Neuronal stem cell (in vitro differentiated cells): ENCODE data around the gene REC8. TPM values are rescaled to one million over a fixed set of nuclear protein-coding genes. Genes with fewer than 3 reads are reported as not detected.
A peak's percentile ranks its signal among the peaks of the same experiment; 100 is the strongest.

Experiments used
- DNase-seq: peaks from one replicate; pipeline ENCODE4 v3.0.0-alpha.2; 2013; ENCODE audit warnings: low spot score
- H2AFZ ChIP-seq: one replicate; pipeline ENCODE4 v1.6.1; 2013; ENCODE audit warnings: mild to moderate bottlenecking, low read length, inconsistent platforms
- H2AK5ac ChIP-seq: 2 replicates; pipeline ENCODE4 v1.6.1; 2013; ENCODE audit warnings: low read depth, mild to moderate bottlenecking, inconsistent platforms, low read length, moderate library complexity, mixed read lengths
- H2BK120ac ChIP-seq: 2 replicates; pipeline ENCODE4 v1.6.1; 2013; ENCODE audit warnings: low read depth, mild to moderate bottlenecking, inconsistent platforms, low read length, moderate library complexity, mixed read lengths
- H2BK12ac ChIP-seq: one replicate; pipeline ENCODE4 v1.6.1; 2013; ENCODE audit warnings: low read length, inconsistent platforms
- H2BK15ac ChIP-seq: 2 replicates; pipeline ENCODE4 v1.6.1; 2013; ENCODE audit warnings: mild to moderate bottlenecking, low read length, inconsistent platforms, mixed read lengths
- H2BK5ac ChIP-seq: one replicate; pipeline ENCODE4 v1.6.1; 2013; ENCODE audit warnings: inconsistent platforms, mild to moderate bottlenecking, low read length, moderate library complexity
- H3K14ac ChIP-seq: one replicate; pipeline ENCODE4 v1.6.1; 2013; ENCODE audit warnings: low read length, inconsistent platforms
- H3K18ac ChIP-seq: 2 replicates; pipeline ENCODE4 v1.6.1; 2013; ENCODE audit warnings: low read length, inconsistent platforms
- H3K23ac ChIP-seq: 2 replicates; pipeline ENCODE4 v1.6.1; 2013; ENCODE audit warnings: low read depth, mild to moderate bottlenecking, mixed read lengths, low read length, inconsistent platforms; ENCODE audit not compliant: poor library complexity
- H3K27ac ChIP-seq: replicated peaks from 3 replicates; pipeline ENCODE4 v1.5.1; 2013; ENCODE audit warnings: low read length, inconsistent platforms
- H3K27me3 ChIP-seq, 3 experiments: 2 replicates each; pipeline ENCODE4 v1.6.1; 2013; ENCODE audit warnings: low read length in 3 of 3, mild to moderate bottlenecking in 2 of 3, inconsistent platforms in 1 of 3, low read depth in 1 of 3, mixed read lengths in 1 of 3, moderate library complexity in 1 of 3; ENCODE audit not compliant: control insufficient read depth in 3 of 3, insufficient read depth in 3 of 3
- H3K36me3 ChIP-seq, 2 donors: replicated peaks in 1 of 2; 2 replicates each; pipeline ENCODE4 v1.6.1; 2013; ENCODE audit warnings: low read length in 2 of 2; ENCODE audit not compliant: control insufficient read depth in 2 of 2, insufficient read depth in 2 of 2
- H3K4ac ChIP-seq: 2 replicates; pipeline ENCODE4 v1.6.1; 2013; ENCODE audit warnings: inconsistent platforms, mild to moderate bottlenecking, low read length, moderate library complexity
- H3K4me1 ChIP-seq, 2 donors: 1 replicate in 1 of 2; 2 replicates in 1 of 2; pipeline ENCODE4 v1.6.1; 2013; ENCODE audit warnings: low read length in 2 of 2, low read depth in 1 of 2; ENCODE audit not compliant: control insufficient read depth in 2 of 2, insufficient read depth in 1 of 2
- H3K4me2 ChIP-seq: one replicate; pipeline ENCODE4 v1.6.1; 2013; ENCODE audit warnings: mild to moderate bottlenecking, low read length, inconsistent platforms; ENCODE audit not compliant: insufficient read depth, poor library complexity, severe bottlenecking
- H3K4me3 ChIP-seq, 2 donors: 2 replicates each; pipeline ENCODE4 v1.5.1; 2013; ENCODE audit warnings: low read length in 2 of 2, mild to moderate bottlenecking in 2 of 2, inconsistent platforms in 1 of 2, moderate library complexity in 1 of 2
- H3K79me1 ChIP-seq: one replicate; pipeline ENCODE4 v1.6.1; 2013; ENCODE audit warnings: low read depth, mild to moderate bottlenecking, inconsistent platforms, low read length, moderate library complexity
- H3K9ac ChIP-seq: one replicate; pipeline ENCODE4 v1.6.1; 2013; ENCODE audit warnings: mild to moderate bottlenecking, low read depth, low read length, inconsistent platforms; ENCODE audit not compliant: poor library complexity
- H3K9me3 ChIP-seq, 2 donors: replicated peaks in 1 of 2; 2 replicates each; pipeline versions ENCODE3 to v1.6.1; 2013; ENCODE audit warnings: low read length in 2 of 2, mild to moderate bottlenecking in 2 of 2, inconsistent platforms in 1 of 2, low read depth in 1 of 2, mixed read lengths in 1 of 2, moderate library complexity in 1 of 2; ENCODE audit not compliant: control insufficient read depth in 2 of 2, insufficient read depth in 1 of 2
- H4K8ac ChIP-seq: one replicate; pipeline ENCODE4 v1.6.1; 2013; ENCODE audit warnings: low read depth, mild to moderate bottlenecking, inconsistent platforms, low read length, moderate library complexity
- H4K91ac ChIP-seq: one replicate; pipeline ENCODE4 v1.6.1; 2013; ENCODE audit warnings: low read length, low read depth, mild to moderate bottlenecking, inconsistent platforms; ENCODE audit not compliant: poor library complexity
- WGBS, 2 donors: extraction: QIAGEN DNeasy Blood & Tissue Kit; methylation state at CpG; one replicate each; pipeline ENCODE4 v1.1.7; 2013; ENCODE audit warnings: missing lambda C conversion rate in 2 of 2, mixed read lengths in 1 of 2; ENCODE audit not compliant: insufficient read length in 2 of 2, insufficient replicate concordance in 1 of 2; ENCODE audit errors: extremely low coverage in 2 of 2; 5-methylcytosine and 5-hydroxymethylcytosine counted together
- polyA plus RNA-seq, 2 experiments: library from polyadenylated mRNA; stranded (reverse); fragments of 200-250 nt; gene quantifications; one replicate each; pipeline ENCODE4 v1.2.3, GENCODE V29; 2013

The REC8 gene
- polyA plus RNA-seq (2013, experiment 1 of 2): 82.2 TPM
- 80.0 TPM for polyA plus RNA-seq (2013, experiment 2 of 2)

GRCh38 chr14:24171422-24172260, at the start of gene REC8:
TSS of gene REC8 (plus strand) at chr14:24172080. CDS start at chr14:24172553, 473 bp downstream.
- H2BK5ac ChIP-seq: no peak within 1 kb of the TSS
- H3K4me2 ChIP-seq: peak within 1 kb of the TSS; percentile 92
- H3K9me3 ChIP-seq: no peaks in the 10 kb centered on the region
- H2BK15ac ChIP-seq: peak within 1 kb of the TSS; percentile 65
- peaks cover 9% of the 10 kb centered on the region for H3K79me1 ChIP-seq
- H2AFZ ChIP-seq: no peak within 1 kb of the TSS
- H2BK120ac ChIP-seq: no peak within 1 kb of the TSS
- H2AK5ac ChIP-seq: peak within 1 kb of the TSS; percentile 99
- peak within 1 kb of the TSS; percentile 61 for H3K23ac ChIP-seq
- peaks cover 0 to 8% of the 10 kb centered on the region in 2 donors for H3K4me1 ChIP-seq
- DNase-seq: peak; percentile 94
- peak within 1 kb of the TSS; percentile 82 for H3K9ac ChIP-seq
- H3K4ac ChIP-seq: no peak within 1 kb of the TSS
- peak within 1 kb of the TSS; percentile 1 to 91 for H3K4me3 ChIP-seq
- no peaks in the 10 kb centered on the region for H3K27me3 ChIP-seq
- peak within 1 kb of the TSS; percentile 24 for H2BK12ac ChIP-seq
- peak within 1 kb of the TSS; percentile 96 for H3K18ac ChIP-seq
- H3K36me3 ChIP-seq: peaks cover 6 to 18% of the 10 kb centered on the region in 2 donors
- H4K8ac ChIP-seq: no peak within 1 kb of the TSS
- peak within 1 kb of the TSS; percentile 65 for H3K27ac ChIP-seq
- H3K14ac ChIP-seq: peak within 1 kb of the TSS; percentile 85
- no peak within 1 kb of the TSS for H4K91ac ChIP-seq
- WGBS, 2 donors: no CpG with 5 or more reads among the region's 63 CpGs

GRCh38 chr14:24122416-24122815, 49.5 kb upstream of the REC8 start:
- no peak overlapping the region for H4K91ac ChIP-seq
- no CpG with 5 or more reads among the region's 4 CpGs for WGBS, 2 donors
- peaks cover 30 to 57% of the 10 kb centered on the region in 2 donors for H3K36me3 ChIP-seq

GRCh38 chr14:24122898-24123297, 49.0 kb upstream of the REC8 start:
- Histone ChIP-seq H3K79me1 (no peaks in the 10 kb centered on the region), H2AK5ac (no peak overlapping the region), H3K9me3 (no peaks in the 10 kb centered on the region), H3K9ac (peak overlapping the region; percentile 27), H3K4me3 (no peak overlapping the region), H2BK120ac (no peak overlapping the region), H3K14ac (no peak overlapping the region), H4K8ac (no peak overlapping the region), H2BK15ac (no peak overlapping the region), H3K27me3 (no peaks in the 10 kb centered on the region), H4K91ac (no peak overlapping the region), H2AFZ (no peak overlapping the region), H3K4me2 (no peak overlapping the region), H3K4ac (no peak overlapping the region), H3K23ac (peak overlapping the region; percentile 35), H3K18ac (no peak overlapping the region), H2BK12ac (no peak overlapping the region), H3K27ac (no peak overlapping the region), H2BK5ac (no peak overlapping the region), H3K36me3 (peaks cover 30 to 53% of the 10 kb centered on the region in 2 donors), H3K4me1 (no peaks in the 10 kb centered on the region)
- no peak for DNase-seq
- WGBS, 2 donors: no CpG with 5 or more reads among the region's 8 CpGs

More at GRCh38 chr14:24122416-24122815, 49.5 kb upstream of the REC8 start:
- Histone ChIP-seq H4K8ac (no peak overlapping the region), H3K27ac (no peak overlapping the region), H3K4me2 (no peak overlapping the region), H3K27me3 (no peaks in the 10 kb centered on the region), H3K18ac (no peak overlapping the region), H2BK15ac (no peak overlapping the region), H2BK12ac (no peak overlapping the region), H3K4ac (no peak overlapping the region), H2AK5ac (no peak overlapping the region), H3K4me1 (no peaks in the 10 kb centered on the region), H3K14ac (no peak overlapping the region), H2AFZ (no peak overlapping the region), H3K23ac (no peak overlapping the region), H2BK120ac (no peak overlapping the region), H3K9ac (no peak overlapping the region), H3K79me1 (no peaks in the 10 kb centered on the region), H3K4me3 (no peak overlapping the region), H2BK5ac (no peak overlapping the region), H3K9me3 (no peaks in the 10 kb centered on the region)
- DNase-seq: no peak
